Adrenal gland (tissue), 5 donors: Measurements from ENCODE around the gene FOXN3.

Experiments used
- CTCF ChIP-seq, 6 experiments: fragments of 450-650 bp in 4 of 6; fragments of 200-600 bp in 2 of 6; sonication (generic) in 1 of 6; IDR thresholded peaks; 1 replicate in 5 of 6; 2 replicates in 1 of 6; pipeline versions ENCODE4 v1.5.1 to v1.8.0; 2016 to 2021; ENCODE audit warnings: antibody characterized with exemption in 6 of 6, mild to moderate bottlenecking in 2 of 6, moderate library complexity in 1 of 6
- POLR2A ChIP-seq, 2 donors: fragments of 450-650 bp; IDR thresholded peaks; one replicate each; pipeline ENCODE4 v1.6.1; 2017; ENCODE audit warnings: antibody characterized with exemption in 2 of 2, mild to moderate bottlenecking in 2 of 2, moderate library complexity in 1 of 2
- donor health status: DM: no; HTN: no; CAD: no.

GRCh38 chr14:89247457-89248122 is 169.4 kb downstream of the FOXN3 start:
- TF ChIP-seq POLR2A (IDR thresholded peaks at IDR 0.05) (no peak), CTCF (IDR thresholded peaks at IDR 0.05) (no peak)
